ENCODE data around the gene SNX17.
"Not testable (repeated sequence)": the region's sequence is repeated elsewhere in the genome, so short reads cannot be mapped to it uniquely, and the experiment has no call there.

The SNX17 gene

GRCh38 chr2:27350106-27350693 is 20.2 kb upstream of the SNX17 start:
- Histone ChIP-seq H3K4me1 (ENCODE audit: control insufficient read depth in 1 of 2, insufficient read depth in 2 of 2, low read length in 2 of 2) (peaks cover 13 to 14% of the 10 kb centered on the region in 2 donors), H3K4me3 (ENCODE audit: low read depth in 1 of 2, low read length in 2 of 2) (no peak overlapping the region), H3K36me3 (ENCODE audit: control insufficient read depth in 1 of 2, insufficient read depth in 2 of 2, low read length in 2 of 2) (peaks cover 3 to 9% of the 10 kb centered on the region in 2 donors), H3K9me3 (ENCODE audit: control insufficient read depth in 1 of 2, low read length in 2 of 2) (no peaks in the 10 kb centered on the region), H3K27me3 (ENCODE audit: control insufficient read depth in 1 of 2, insufficient read depth in 2 of 2, low read length in 2 of 2) (no peaks in the 10 kb centered on the region), H3K27ac (ENCODE audit: low read depth, low read length) (no peak overlapping the region), H3K9ac (ENCODE audit: low read depth in 1 of 2, low read length in 2 of 2) (no peak overlapping the region)

GRCh38 chr2:27351802-27352598 is 18.4 kb upstream of the SNX17 start:
- Histone ChIP-seq H3K4me1 (ENCODE audit: control insufficient read depth in 1 of 2, insufficient read depth in 2 of 2, low read length in 2 of 2) (peaks cover 19 to 20% of the 10 kb centered on the region in 2 donors), H3K9ac (ENCODE audit: low read depth in 1 of 2, low read length in 2 of 2) (no peak overlapping the region), H3K27me3 (ENCODE audit: control insufficient read depth in 1 of 2, insufficient read depth in 2 of 2, low read length in 2 of 2) (no peaks in the 10 kb centered on the region)

GRCh38 chr2:27353386-27353761 is 17.0 kb upstream of the SNX17 start:
- not testable (repeated sequence) for H3K27me3 ChIP-seq (ENCODE audit: control insufficient read depth in 1 of 2, insufficient read depth in 2 of 2, low read length in 2 of 2); H3K9ac ChIP-seq (ENCODE audit: low read depth in 1 of 2, low read length in 2 of 2); H3K27ac ChIP-seq (ENCODE audit: low read depth, low read length); H3K4me3 ChIP-seq (ENCODE audit: low read depth in 1 of 2, low read length in 2 of 2); H3K9me3 ChIP-seq (ENCODE audit: control insufficient read depth in 1 of 2, low read length in 2 of 2); H3K36me3 ChIP-seq (ENCODE audit: control insufficient read depth in 1 of 2, insufficient read depth in 2 of 2, low read length in 2 of 2)
- H3K4me1 ChIP-seq (ENCODE audit: control insufficient read depth in 1 of 2, insufficient read depth in 2 of 2, low read length in 2 of 2): peaks cover 26 to 27% of the 10 kb centered on the region in 2 donors

More at GRCh38 chr2:27351802-27352598, 18.4 kb upstream of the SNX17 start:
- Histone ChIP-seq H3K27ac (ENCODE audit: low read depth, low read length) (no peak overlapping the region), H3K4me3 (ENCODE audit: low read depth in 1 of 2, low read length in 2 of 2) (no peak overlapping the region), H3K9me3 (ENCODE audit: control insufficient read depth in 1 of 2, low read length in 2 of 2) (no peaks in the 10 kb centered on the region), H3K36me3 (ENCODE audit: control insufficient read depth in 1 of 2, insufficient read depth in 2 of 2, low read length in 2 of 2) (peaks cover 3 to 9% of the 10 kb centered on the region in 2 donors)

GRCh38 chr2:27353762-27354596 is 16.4 kb upstream of the SNX17 start:
- H3K4me3 ChIP-seq (ENCODE audit: low read depth in 1 of 2, low read length in 2 of 2): no peak overlapping the region
- no peak overlapping the region for H3K9ac ChIP-seq (ENCODE audit: low read depth in 1 of 2, low read length in 2 of 2)
- peaks cover 26 to 27% of the 10 kb centered on the region in 2 donors for H3K4me1 ChIP-seq (ENCODE audit: control insufficient read depth in 1 of 2, insufficient read depth in 2 of 2, low read length in 2 of 2)
- H3K27me3 ChIP-seq (ENCODE audit: control insufficient read depth in 1 of 2, insufficient read depth in 2 of 2, low read length in 2 of 2): no peaks in the 10 kb centered on the region
- H3K36me3 ChIP-seq (ENCODE audit: control insufficient read depth in 1 of 2, insufficient read depth in 2 of 2, low read length in 2 of 2): peaks cover 3 to 5% of the 10 kb centered on the region in 2 donors
- no peak overlapping the region for H3K27ac ChIP-seq (ENCODE audit: low read depth, low read length)
- H3K9me3 ChIP-seq (ENCODE audit: control insufficient read depth in 1 of 2, low read length in 2 of 2): no peaks in the 10 kb centered on the region

GRCh38 chr2:27354597-27354927 is 15.9 kb upstream of the SNX17 start:
- Histone ChIP-seq H3K9me3 (ENCODE audit: control insufficient read depth in 1 of 2, low read length in 2 of 2) (no peaks in the 10 kb centered on the region), H3K27me3 (ENCODE audit: control insufficient read depth in 1 of 2, insufficient read depth in 2 of 2, low read length in 2 of 2) (no peaks in the 10 kb centered on the region), H3K36me3 (ENCODE audit: control insufficient read depth in 1 of 2, insufficient read depth in 2 of 2, low read length in 2 of 2) (peaks cover 3 to 5% of the 10 kb centered on the region in 2 donors), H3K4me1 (ENCODE audit: control insufficient read depth in 1 of 2, insufficient read depth in 2 of 2, low read length in 2 of 2) (peaks cover 26 to 27% of the 10 kb centered on the region in 2 donors), H3K4me3 (ENCODE audit: low read depth in 1 of 2, low read length in 2 of 2) (no peak overlapping the region), H3K9ac (ENCODE audit: low read depth in 1 of 2, low read length in 2 of 2) (no peak overlapping the region), H3K27ac (ENCODE audit: low read depth, low read length) (no peak overlapping the region)

- no peaks in the 10 kb centered on the region for H3K9me3 ChIP-seq (ENCODE audit: control insufficient read depth in 1 of 2, low read length in 2 of 2)
Measured at GRCh38 chr2:27356056-27356381, 14.4 kb upstream of the SNX17 start.

GRCh38 chr2:27356382-27357181 is 13.8 kb upstream of the SNX17 start, which contains the start of gene GTF3C2:
TSS of gene GTF3C2 (minus strand) at chr2:27356764. CDS start at chr2:27343554, 13,210 bp downstream.
- H3K4me3 ChIP-seq (ENCODE audit: low read depth in 1 of 2, low read length in 2 of 2): peak within 1 kb of the TSS; percentile 97 to 98
- no peaks in the 10 kb centered on the region for H3K9me3 ChIP-seq (ENCODE audit: control insufficient read depth in 1 of 2, low read length in 2 of 2)
- H3K27me3 ChIP-seq (ENCODE audit: control insufficient read depth in 1 of 2, insufficient read depth in 2 of 2, low read length in 2 of 2): no peaks in the 10 kb centered on the region
- no peaks in the 10 kb centered on the region for H3K36me3 ChIP-seq (ENCODE audit: control insufficient read depth in 1 of 2, insufficient read depth in 2 of 2, low read length in 2 of 2)
- peak within 1 kb of the TSS; percentile 94 for H3K9ac ChIP-seq (ENCODE audit: low read depth in 1 of 2, low read length in 2 of 2)
- peaks cover 26 to 27% of the 10 kb centered on the region in 2 donors for H3K4me1 ChIP-seq (ENCODE audit: control insufficient read depth in 1 of 2, insufficient read depth in 2 of 2, low read length in 2 of 2)
- peak within 1 kb of the TSS; percentile 93 for H3K27ac ChIP-seq (ENCODE audit: low read depth, low read length)

More at GRCh38 chr2:27356056-27356381, 14.4 kb upstream of the SNX17 start:
- Histone ChIP-seq H3K27ac (ENCODE audit: low read depth, low read length) (peak overlapping the region; percentile 93), H3K9ac (ENCODE audit: low read depth in 1 of 2, low read length in 2 of 2) (peak overlapping the region; percentile 94), H3K36me3 (ENCODE audit: control insufficient read depth in 1 of 2, insufficient read depth in 2 of 2, low read length in 2 of 2) (no peaks in the 10 kb centered on the region), H3K4me3 (ENCODE audit: low read depth in 1 of 2, low read length in 2 of 2) (peak overlapping the region; percentile 97 to 98), H3K27me3 (ENCODE audit: control insufficient read depth in 1 of 2, insufficient read depth in 2 of 2, low read length in 2 of 2) (no peaks in the 10 kb centered on the region), H3K4me1 (ENCODE audit: control insufficient read depth in 1 of 2, insufficient read depth in 2 of 2, low read length in 2 of 2) (peaks cover 26 to 27% of the 10 kb centered on the region in 2 donors)

- H3K36me3 ChIP-seq (ENCODE audit: control insufficient read depth in 1 of 2, insufficient read depth in 2 of 2, low read length in 2 of 2): peaks cover 20 to 40% of the 10 kb centered on the region in 2 donors
- no peak overlapping the region for H3K27ac ChIP-seq (ENCODE audit: low read depth, low read length)
- H3K9me3 ChIP-seq (ENCODE audit: control insufficient read depth in 1 of 2, low read length in 2 of 2): no peaks in the 10 kb centered on the region
- no peak overlapping the region for H3K9ac ChIP-seq (ENCODE audit: low read depth in 1 of 2, low read length in 2 of 2)
- H3K27me3 ChIP-seq (ENCODE audit: control insufficient read depth in 1 of 2, insufficient read depth in 2 of 2, low read length in 2 of 2): no peaks in the 10 kb centered on the region
- H3K4me3 ChIP-seq (ENCODE audit: low read depth in 1 of 2, low read length in 2 of 2): no peak overlapping the region
- peaks cover 3 to 4% of the 10 kb centered on the region in 2 donors for H3K4me1 ChIP-seq (ENCODE audit: control insufficient read depth in 1 of 2, insufficient read depth in 2 of 2, low read length in 2 of 2)
Measured at GRCh38 chr2:27362678-27363420, 7.6 kb upstream of the SNX17 start.

GRCh38 chr2:27363933-27364332 is 6.5 kb upstream of the SNX17 start:
- Histone ChIP-seq H3K9ac (ENCODE audit: low read depth in 1 of 2, low read length in 2 of 2) (no peak overlapping the region), H3K4me1 (ENCODE audit: control insufficient read depth in 1 of 2, insufficient read depth in 2 of 2, low read length in 2 of 2) (peaks cover 4 to 5% of the 10 kb centered on the region in 2 donors), H3K27me3 (ENCODE audit: control insufficient read depth in 1 of 2, insufficient read depth in 2 of 2, low read length in 2 of 2) (no peaks in the 10 kb centered on the region), H3K36me3 (ENCODE audit: control insufficient read depth in 1 of 2, insufficient read depth in 2 of 2, low read length in 2 of 2) (peaks cover 28 to 50% of the 10 kb centered on the region in 2 donors), H3K27ac (ENCODE audit: low read depth, low read length) (no peak overlapping the region), H3K4me3 (ENCODE audit: low read depth in 1 of 2, low read length in 2 of 2) (no peak overlapping the region), H3K9me3 (ENCODE audit: control insufficient read depth in 1 of 2, low read length in 2 of 2) (no peaks in the 10 kb centered on the region)

Measured in duodenal mucosa (tissue), 2 donors.